ENCODE results near the gene HDAC7. TPM values are rescaled to one million over a fixed set of nuclear protein-coding genes. Genes with fewer than 3 reads are reported as not detected.
"Not testable (repeated sequence)": the region's sequence is repeated elsewhere in the genome, so short reads cannot be mapped to it uniquely, and the experiment has no call there.

Gene HDAC7
- total RNA-seq, 1 experiment from 2014 or later = 29.4 TPM

DNA sequence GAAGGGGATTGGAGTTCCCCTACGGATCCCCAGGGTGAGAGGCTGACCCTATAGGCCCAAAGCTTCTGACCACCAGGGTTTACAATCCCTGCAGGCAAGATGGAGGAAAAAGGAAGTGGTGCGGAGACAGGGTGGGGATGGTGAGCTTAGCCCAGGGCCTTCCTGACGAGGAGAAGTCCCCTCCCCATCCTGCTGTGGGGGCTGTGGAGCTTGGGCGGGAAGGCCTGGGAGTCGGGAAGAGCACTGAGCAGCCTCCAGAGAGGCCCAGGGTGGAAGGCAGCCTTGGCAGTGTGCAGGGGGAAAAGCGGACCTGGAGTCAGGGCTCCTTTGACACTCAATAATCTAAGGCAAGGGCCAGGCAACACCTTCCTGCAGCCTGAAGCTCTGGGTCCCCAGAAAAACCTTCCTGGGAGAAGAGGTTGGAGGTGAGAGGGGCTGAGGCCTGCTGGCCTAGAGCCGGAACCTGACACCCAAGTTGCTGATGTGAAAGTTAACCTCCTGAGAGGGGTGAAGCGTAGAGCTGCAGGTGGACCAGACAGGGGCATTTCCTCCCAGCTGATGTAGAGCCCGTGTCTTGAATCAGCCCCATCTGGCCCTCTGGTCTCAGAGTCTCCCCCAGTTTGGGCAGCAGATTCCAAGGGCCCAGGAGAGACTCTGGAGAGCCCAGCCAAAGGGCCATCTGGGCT lies 6.0 kb downstream of the HDAC7 start:
- DNase-seq (ENCODE audit: low spot score) = peak; percentile 37

DNA sequence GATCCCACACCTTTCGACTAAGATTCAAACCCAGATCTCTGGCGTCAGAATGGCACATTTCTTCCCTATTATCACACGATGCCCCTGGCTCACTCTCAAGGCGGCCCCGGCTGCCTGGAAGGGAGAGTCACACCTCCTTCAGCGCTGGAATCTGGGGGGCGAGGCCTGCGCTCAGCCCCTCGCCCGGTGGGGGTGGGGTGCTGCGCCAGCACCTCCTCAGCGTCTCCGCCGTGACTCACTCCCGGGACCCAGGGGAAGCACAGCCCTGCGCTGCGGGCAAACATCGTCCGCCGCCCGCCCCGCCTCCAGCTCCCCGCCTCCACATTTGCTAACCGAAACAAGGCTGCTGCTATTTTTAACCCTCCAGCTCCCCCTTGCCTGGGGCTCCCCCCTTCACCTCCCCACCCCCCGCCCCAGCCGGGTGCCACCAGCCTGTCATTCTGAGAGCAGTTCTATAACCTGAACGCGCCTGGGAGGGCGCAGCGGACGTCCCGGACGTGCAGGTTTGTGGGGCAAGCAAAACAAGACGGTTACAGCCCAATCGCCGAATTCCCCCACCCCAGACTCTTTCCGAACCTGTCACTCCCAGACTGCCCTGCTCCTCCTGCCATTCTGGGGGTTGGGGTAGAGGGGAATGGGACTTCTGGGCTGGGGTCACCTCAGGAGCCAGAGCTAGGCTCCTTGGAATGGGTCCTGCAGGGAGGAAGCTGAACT lies 6.7 kb downstream of the HDAC7 start:
- peak; percentile 73 for DNase-seq (ENCODE audit: low spot score)

DNA sequence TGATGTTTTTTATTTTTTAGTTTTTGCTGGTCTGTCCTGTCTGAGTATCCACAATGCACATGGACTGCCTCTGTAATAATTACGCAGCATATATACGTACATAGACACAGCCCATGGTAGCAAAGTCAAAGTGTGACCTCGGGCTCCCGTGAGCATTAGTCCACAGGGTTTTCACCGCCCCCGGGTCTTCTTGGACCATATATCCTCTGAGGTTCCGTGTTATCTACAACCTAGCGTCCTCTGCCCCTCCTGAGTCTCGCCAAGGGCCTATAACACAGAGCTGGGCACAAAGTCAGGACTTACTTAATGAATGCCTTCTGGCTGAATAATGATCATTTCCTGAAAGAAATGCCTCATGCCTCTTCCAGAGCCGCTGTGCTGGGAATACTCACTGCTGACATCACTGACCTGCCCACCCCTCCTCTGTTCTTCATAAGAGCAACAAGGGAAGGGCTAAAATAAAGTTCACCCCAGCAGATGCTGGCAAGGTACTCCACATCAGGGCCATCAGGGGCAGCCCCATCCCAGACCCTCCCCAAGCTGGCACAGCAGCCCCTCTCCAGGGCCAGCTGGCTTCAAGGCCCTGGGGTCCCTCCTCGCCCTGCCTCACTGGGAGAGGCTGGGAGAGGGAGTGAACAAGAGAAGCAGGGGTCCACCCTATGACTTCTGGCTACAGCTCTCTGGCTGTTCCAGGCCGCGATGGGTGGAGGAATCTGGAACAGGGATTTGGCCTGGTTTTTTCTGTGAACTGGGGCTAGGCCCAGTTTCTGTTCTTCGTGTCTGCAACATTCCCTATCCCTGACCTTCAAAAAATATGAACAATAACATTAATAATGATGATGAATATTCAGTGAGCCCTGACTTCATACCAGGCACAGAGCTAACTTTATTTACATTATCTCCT lies 7.9 kb downstream of the HDAC7 start:
- DNase-seq (ENCODE audit: low spot score) = peak; percentile 32

DNA sequence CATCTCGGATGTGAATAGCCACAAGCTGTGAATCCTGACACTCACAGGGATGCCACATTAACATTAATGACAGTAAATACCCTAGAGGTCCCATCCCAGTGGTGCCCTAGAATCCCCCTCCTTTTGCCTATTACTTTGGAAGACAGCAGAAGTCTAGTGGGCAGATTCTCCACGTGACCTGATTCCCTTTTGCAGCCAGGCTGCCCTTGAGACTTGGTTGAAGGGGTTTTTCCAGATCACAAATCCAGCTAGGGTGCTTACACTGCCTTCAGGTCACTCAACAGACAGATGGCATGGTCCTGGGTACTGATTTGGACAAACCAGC lies 8.7 kb downstream of the HDAC7 start:
- DNase-seq (ENCODE audit: low spot score) = no peak

DNA sequence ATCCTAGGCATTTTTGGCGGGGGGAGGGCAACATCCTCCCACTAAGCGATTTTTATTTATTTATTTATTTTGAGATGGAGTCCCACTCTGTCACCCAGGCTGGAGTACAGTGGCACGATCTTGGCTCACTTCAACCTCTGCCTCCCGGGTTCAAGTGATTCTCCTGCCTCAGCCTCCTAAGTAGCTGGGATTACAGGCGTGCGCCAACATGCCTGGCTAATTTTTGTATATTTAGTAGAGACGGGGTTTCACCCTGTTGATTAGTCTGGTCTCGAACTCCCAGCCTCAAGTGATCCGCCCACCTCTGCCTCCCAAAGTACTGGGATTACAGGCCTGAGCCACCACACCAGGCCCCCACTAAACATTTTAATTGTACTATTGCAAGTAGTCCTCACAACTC lies 10.2 kb downstream of the HDAC7 start:
- not testable (repeated sequence) for DNase-seq (ENCODE audit: low spot score)

DNA sequence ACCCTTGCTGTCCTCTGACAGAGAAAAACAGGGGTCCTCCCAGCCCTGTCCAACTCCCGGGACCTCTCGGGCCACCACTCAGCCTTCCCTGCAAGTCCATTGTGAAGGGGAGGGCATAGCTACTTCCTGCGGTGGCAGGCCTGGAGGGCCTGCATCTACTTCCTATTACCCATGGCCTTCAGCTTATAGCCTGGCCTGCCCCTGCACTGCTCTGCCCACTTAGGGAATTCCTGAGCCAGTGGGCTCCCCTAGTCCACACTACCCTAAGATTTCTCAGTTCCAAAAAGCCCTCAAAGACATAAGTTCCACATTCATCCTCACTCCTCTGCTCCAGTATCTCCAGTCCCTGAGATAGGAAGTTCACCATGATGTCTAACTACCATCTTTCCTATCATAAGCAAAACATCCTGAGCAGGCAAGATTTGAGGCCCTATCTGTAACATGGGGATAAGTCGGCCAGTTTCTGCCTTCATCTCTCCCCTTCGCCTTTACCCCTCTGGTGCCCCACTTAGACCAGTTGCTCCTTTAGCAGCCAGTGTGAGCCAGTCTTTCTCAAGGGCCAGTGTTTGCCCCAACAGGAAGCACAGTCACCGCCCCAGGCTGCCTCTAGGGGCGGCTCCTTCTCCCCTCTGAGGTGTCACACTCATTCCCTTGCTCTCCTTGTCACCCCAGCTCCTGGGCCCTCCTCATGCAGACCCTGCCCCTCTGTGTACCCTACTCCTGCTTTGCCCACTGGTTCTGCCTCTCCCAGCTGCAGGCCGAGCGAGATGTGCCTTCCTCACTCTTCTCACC lies 10.9 kb downstream of the HDAC7 start:
- peak; percentile 54 for DNase-seq (ENCODE audit: low spot score)

DNA sequence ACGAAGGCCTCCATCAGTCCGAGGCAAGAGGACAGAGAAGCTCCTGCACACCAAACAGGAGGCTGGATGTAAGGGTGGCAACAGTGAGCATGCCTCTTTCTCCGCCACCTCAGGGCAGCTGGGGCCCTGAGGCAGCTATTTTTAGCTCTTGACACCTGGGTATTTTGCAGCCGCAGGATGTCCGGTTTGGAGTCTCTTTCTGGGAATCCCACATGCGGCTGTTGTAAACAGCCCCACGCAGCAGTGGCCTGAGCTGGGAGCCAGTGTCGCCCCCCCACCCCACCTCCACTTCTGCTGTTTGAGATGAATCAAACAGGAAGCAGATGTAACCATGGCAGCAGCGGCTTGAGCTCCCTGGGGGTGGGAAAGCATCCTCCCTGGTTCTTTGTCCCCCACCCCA lies 11.7 kb downstream of the HDAC7 start:
- peak; percentile 59 for DNase-seq (ENCODE audit: low spot score)

DNA sequence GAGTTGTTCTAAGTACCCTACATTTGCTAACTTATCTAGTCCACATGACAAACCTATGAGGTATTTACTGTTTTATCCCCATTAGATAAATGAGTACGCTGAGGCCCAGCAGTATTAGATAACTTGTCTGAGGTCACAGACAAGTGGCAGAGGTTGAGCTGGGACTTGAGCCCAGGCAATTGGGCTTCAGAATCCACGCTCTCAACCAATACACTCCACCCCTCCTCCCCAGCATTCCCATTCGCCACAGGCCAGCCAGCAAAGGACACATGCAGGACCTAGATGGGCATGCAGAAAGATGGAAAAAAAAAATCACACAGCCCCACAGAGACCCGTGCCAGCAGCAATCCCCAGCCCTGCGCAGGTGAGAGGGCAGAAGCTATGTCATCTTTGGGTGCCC lies 12.4 kb downstream of the HDAC7 start:
- DNase-seq (ENCODE audit: low spot score) = no peak

DNA sequence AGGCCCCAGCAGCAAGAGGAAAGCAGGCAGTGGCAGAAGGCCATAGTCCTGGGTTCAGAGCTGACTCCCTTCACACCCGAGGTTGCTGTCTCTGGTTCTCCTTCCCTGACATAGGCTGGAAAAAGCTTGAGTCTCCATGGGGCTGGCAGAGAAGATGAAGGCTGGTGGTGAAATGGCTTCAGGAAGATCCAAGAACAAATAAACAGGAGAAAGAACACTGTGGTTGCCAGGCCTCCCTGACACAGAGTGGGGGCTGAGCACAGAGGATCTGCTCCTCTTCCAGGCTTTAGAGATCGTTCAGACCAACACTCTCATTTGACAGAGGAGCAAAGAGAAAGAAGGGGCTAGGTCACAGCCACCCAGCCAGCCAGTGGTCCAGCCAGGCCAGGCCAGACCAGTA lies 14.3 kb downstream of the HDAC7 start:
- DNase-seq (ENCODE audit: low spot score) = no peak

DNA sequence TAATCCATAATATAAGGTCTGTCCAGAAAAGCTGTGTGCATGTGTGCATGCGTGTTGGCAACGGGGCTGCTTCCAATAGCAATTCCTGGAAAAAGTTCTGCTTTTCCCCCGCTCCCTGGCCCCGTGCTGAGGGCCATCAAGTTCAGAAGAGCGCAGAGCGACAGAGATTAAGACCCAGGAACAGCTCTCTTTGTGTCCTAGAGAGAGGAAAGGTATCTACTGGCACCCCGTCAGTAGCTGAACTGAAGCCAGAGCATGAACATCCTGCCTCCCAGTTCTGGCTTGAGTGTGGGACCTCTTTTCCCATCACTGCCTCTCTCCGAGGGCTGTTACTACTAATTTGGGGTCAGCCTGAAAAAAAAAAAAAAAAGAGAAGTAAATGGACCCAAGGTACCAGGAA lies 15.5 kb downstream of the HDAC7 start:
- no peak for DNase-seq (ENCODE audit: low spot score)

DNA sequence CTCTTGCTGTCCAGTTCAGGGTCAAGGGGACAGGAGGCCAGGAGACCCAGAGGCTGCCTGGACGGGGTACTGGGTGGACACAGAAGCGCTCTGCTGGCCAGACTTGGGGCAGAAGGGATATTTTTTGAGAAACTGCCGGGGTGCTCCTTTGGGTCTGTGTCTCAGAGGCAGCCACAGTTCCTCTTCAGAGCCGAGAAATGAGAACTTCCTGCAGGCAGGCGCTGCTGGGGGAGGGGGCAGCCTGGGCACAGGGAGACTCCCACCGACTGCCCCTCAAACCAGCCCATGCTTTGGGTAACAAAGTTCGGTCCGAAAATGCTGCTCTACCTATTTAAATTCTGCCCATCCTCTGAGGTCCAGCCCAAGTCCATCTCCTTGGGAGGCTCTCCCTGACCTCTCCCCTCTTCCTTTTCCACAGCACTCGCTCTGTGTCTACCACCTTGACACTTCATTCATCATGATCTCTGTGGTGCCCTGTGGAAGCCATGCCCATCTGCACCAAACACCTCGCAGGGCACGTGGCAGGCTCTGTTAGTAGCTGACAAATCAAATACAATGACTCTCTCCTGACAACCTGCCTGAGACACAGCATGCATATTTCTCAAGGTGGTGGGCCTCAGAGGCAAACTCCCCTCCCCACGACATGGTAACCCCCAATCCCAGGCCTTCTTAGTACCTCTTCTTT lies 16.4 kb downstream of the HDAC7 start:
- no peak for DNase-seq (ENCODE audit: low spot score)

DNA sequence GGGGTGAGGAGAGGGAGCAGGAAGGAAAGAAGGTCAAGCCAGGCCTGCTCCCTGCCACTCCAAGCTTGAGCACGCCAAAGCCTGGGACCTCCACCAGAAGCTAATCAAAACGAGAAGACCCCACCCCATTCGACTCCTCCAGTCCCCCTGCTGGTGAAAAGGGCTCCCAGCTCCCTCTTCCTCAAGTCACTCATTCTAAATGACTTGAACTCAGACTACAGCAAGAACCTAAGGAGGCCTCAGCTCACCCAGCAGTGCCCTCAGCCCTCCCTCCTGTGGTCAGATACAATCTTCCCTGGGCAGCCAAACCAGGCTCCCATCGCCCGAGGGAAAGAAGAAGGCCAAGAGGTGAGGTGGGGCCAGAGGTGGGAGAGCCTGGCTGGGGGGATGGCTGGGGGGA lies 17.4 kb downstream of the HDAC7 start:
- DNase-seq (ENCODE audit: low spot score) = no peak

DNA sequence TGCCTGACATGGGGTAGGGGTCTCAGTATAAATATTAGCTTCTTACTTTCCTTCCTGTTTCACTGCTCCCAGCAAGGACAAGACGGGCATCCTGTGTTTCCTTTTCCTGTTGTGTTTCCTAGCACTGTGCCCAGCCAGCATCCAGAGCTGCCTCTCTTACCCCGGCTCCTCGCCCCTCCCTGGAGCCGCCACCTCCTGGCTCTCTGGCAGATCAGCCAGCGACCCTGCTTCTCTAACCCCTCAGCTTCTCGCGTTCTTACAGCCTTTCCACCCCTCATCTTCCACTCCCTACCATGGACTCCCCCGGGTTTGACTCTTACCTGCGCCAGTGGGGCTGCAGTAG lies 17.8 kb downstream of the HDAC7 start:
- DNase-seq (ENCODE audit: low spot score) = no peak

DNA sequence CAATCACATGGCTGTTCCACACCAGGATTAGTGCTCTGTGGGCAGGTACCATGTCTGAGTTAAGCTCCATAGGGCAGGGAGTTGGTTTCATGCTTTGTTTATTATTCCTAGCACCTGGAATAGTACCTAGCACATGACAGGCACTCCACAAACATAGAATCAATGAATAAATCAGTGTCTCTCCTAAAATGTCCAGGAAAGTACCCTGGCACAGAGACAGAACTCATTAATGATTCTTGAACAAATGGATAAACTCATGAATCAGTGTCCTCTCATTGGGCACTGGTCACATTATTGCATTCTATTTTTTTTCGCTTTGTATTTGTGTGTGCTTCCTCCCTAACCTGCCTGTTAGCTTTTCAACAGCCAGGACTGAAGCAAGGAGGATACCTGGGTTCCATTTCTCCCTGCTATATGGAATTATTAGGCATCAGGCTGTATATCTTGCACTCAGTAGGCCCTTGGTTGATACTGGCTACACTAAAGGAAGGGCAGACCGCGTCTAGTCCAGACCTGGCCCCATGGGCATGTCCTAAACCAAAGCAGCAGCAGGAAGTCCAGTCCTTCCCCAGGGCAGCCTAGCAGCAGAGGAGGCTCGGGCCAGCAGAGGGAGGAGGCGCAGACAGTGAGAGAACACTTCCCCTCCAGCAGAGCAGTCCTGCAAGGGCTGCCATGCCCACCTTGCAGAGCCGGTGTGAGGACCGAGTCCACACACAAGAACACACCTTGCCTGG lies 18.4 kb downstream of the HDAC7 start:
- DNase-seq (ENCODE audit: low spot score) = no peak

DNA sequence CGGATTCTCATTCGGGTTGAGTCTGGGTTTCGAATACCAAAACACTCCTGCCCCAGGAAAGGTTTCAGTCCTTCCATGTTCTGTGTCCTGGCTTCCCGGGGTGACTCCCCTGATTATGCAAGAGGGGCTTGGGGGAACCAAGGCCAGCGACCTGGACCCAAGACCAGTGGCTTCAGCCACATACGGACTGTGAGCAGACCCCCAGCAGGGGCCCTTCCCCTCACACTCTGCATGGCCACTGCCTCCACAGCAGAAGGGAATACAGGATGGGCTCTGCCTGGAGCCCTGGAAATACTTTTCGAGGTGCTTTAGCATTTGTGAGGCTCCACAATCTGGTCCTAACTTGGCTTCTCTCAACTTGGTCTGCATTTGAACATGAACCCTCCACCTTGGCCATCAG lies 19.1 kb downstream of the HDAC7 start:
- DNase-seq (ENCODE audit: low spot score) = no peak

DNA sequence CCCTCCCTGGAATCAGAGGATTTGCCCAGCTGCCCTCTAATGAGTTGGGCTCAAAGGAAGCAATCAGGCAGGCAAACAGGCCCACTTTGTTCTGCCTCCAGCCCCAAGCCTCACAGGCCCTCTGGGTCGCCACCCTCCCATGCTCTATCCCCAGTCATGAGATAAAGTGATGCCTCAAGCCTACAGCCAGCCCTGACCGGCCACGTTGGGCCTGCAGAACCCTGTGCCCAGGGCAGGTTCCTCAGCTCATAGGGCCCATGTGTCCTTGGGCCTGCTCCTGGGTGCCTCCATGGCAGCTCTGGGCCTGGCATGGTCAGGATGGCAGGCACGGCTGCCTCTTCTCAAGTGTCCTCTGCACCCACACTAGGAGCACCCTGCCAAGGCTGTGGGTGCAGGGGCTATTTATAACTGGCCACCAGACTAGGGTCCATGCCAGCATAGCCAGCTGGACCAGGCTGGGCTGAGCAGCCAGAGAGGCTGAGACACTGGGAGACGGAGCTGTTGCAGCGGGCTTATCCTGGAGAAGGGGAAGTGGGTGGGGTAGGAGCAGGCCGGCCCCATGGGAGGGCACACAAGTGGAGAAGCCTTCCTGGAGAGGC lies 20.2 kb downstream of the HDAC7 start:
- DNase-seq (ENCODE audit: low spot score) = no peak

DNA sequence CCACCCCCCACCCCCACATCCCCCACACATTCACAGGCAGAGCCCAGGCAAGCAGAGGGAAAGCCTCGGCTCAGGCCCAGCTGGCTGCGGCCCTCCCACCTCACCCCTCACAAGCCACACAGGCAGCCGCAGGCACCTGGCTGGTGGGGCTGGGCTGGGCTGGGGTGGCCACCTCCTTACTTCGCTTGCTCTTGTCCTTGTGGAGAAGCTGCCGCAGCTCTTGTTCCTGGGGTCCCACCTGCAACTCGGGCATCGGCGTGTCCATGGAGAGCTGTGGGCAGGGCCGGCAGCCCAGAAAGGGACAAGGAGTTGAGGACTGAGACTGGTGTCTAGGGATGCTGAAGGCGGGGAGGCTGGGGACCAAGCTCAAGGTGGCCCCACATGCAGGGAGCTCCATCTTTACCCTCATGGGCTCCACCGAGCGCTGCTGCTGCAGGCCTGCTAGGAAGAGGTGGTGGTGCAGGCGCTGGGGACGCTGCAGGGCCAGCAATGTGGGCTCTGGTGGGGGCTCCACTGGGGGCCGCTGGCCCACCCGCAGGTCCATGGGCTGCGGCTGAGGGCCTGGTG lies 21.2 kb downstream of the HDAC7 start:
- DNase-seq (ENCODE audit: low spot score) = no peak

DNA sequence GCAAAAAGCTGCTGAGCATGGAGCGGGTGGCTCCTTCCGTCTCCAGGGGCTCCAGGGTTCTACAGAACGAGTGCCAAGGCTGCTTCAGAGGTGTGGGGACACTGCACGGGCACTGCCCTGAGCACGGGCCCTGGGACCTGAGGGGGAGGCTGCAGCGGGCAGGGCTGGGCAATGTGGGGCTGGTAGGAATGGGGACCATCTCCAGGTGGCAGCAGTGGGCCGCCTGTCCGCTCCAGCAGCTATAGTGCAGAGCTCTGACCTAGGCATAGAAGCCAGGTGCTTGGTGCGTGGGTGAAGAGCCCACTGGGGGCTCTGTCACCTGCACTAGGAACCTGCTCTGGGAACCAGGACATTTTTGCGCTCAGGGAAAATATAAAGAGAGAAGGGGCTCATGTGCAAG lies 22.3 kb downstream of the HDAC7 start:
- DNase-seq (ENCODE audit: low spot score) = no peak

DNA sequence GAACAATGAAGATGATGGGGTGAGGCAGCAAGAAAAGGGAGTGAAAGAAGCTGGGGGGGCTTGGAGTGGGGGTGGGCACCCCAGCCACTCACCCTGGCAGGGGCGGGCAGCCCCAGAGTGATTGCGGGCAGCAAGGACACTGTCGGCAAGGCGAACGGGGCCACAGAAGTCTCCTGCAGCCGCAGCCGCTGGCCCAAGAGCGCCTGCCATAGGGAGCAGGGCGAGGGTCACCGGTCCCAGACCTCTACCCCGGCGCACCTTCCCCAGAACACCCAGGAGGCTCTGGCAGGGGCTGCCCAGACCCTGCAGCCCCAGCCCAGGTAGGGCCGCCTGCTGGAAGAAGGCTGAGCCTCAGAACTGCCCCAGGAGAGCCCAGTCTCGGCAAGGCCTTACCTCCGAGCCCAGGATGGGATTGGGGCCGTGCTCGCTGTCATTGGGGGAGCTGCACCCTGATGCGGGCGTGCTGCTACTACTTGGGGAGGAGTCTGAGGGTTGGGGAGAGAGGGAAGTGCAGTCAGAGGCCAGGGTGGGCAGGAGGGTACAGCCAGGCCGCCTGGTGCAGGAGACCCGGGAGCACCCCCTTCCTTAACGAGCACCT lies 23.8 kb downstream of the HDAC7 start:
- no peak for DNase-seq (ENCODE audit: low spot score)
